GM23248 (cell line): Measurements from ENCODE around the gene GSG1L. TPM values are rescaled to one million over a fixed set of nuclear protein-coding genes. Genes with fewer than 3 reads are reported as not detected.

Source experiments
- DNase-seq: peaks from one replicate; pipeline ENCODE4 v3.0.0-alpha.2; 2015
- H2AFZ ChIP-seq: fragments of 200-600 bp; sonication (generic); 2 replicates; pipeline ENCODE4 v1.6.1; 2016; ENCODE audit warnings: antibody characterized with exemption
- H3F3A ChIP-seq: fragments of 200-600 bp; sonication (generic); 2 replicates; pipeline ENCODE4 v1.6.1; 2016; ENCODE audit warnings: mild to moderate bottlenecking, antibody characterized with exemption, mixed run types; ENCODE audit not compliant: insufficient read depth
- H3K27ac ChIP-seq: fragments of 200-600 bp; sonication (generic); 2 replicates; pipeline ENCODE4 v1.5.1; 2016; ENCODE audit warnings: mild to moderate bottlenecking
- H3K27me3 ChIP-seq: fragments of 200-600 bp; sonication (generic); replicated peaks from 2 replicates; pipeline ENCODE4 v1.6.1; 2016; ENCODE audit warnings: mild to moderate bottlenecking; ENCODE audit not compliant: insufficient read depth
- H3K36me3 ChIP-seq: fragments of 200-600 bp; sonication (generic); 2 replicates; pipeline ENCODE4 v1.6.1; 2016; ENCODE audit warnings: low read depth, mild to moderate bottlenecking
- H3K4me1 ChIP-seq: fragments of 200-600 bp; sonication (generic); 2 replicates; pipeline ENCODE4 v1.6.1; 2016; ENCODE audit warnings: mild to moderate bottlenecking; ENCODE audit not compliant: insufficient read depth
- H3K4me2 ChIP-seq: fragments of 200-600 bp; sonication (generic); one replicate; pipeline ENCODE4 v1.6.1; 2016; ENCODE audit warnings: mild to moderate bottlenecking; ENCODE audit not compliant: unreplicated experiment
- H3K4me3 ChIP-seq: fragments of 200-600 bp; sonication (generic); 2 replicates; pipeline ENCODE4 v1.5.1; 2016; ENCODE audit warnings: mild to moderate bottlenecking
- H3K79me2 ChIP-seq: fragments of 200-600 bp; sonication (generic); 2 replicates; pipeline ENCODE4 v1.6.1; 2016; ENCODE audit warnings: mild to moderate bottlenecking; ENCODE audit not compliant: insufficient read depth
- H3K9ac ChIP-seq: fragments of 200-600 bp; sonication (generic); 2 replicates; pipeline ENCODE4 v1.6.1; 2016; ENCODE audit warnings: mild to moderate bottlenecking
- H3K9me2 ChIP-seq: fragments of 200-600 bp; sonication (generic); 2 replicates; pipeline ENCODE4 v1.6.1; 2016; ENCODE audit warnings: mixed run types, mild to moderate bottlenecking, moderate library complexity; ENCODE audit not compliant: insufficient read depth
- H3K9me3 ChIP-seq: fragments of 200-600 bp; sonication (generic); one replicate; pipeline ENCODE4 v1.6.1; 2017; ENCODE audit warnings: low read depth
- H4K20me1 ChIP-seq: fragments of 200-600 bp; sonication (generic); 2 replicates; pipeline ENCODE4 v1.6.0; 2016; ENCODE audit not compliant: insufficient read depth
- EZH2 ChIP-seq: fragments of 200-600 bp; sonication (generic); IDR thresholded peaks from 2 replicates; pipeline ENCODE4 v1.6.1; 2018; ENCODE audit warnings: antibody characterized with exemption, mild to moderate bottlenecking; ENCODE audit not compliant: insufficient read depth, poor library complexity, severe bottlenecking
- EZH2phosphoT487 ChIP-seq: fragments of 200-600 bp; sonication (generic); IDR thresholded peaks from 2 replicates; pipeline ENCODE4 v1.6.1; 2018; ENCODE audit warnings: antibody characterized with exemption, moderate library complexity, mild to moderate bottlenecking, low read depth; ENCODE audit not compliant: insufficient read depth
- whole genome bisulfite sequencing, 2 experiments: methylation state at CpG; one replicate each; pipeline ENCODE4 v1.1.6; 2015 to 2017; ENCODE audit warnings: low lambda C conversion rate in 2 of 2, low coverage in 1 of 2; ENCODE audit errors: missing lambda C conversion rate in 2 of 2; 5-methylcytosine and 5-hydroxymethylcytosine counted together
- in situ Hi-C: fragments of 300-500 bp; cut with MboI; formaldehyde crosslinking; loops from 2 replicates; pipeline ENCODE4 v1.15.0; 2020
- polyA plus RNA-seq: library from polyadenylated mRNA; unstranded; fragments of >200 nt; fragmentation: Nextera tagmentation; extraction: Ambion mirVana; gene quantifications from 2 replicates; pipeline ENCODE4 v1.2.1, GENCODE V29; 2016
- total RNA-seq: library from RNA; depleted of rRNA; stranded (reverse); fragments of >200 nt; shearing (Covaris generic); gene quantifications from 2 replicates; pipeline ENCODE4 v1.2.3, GENCODE V29; 2014

The GSG1L gene
- total and polyA plus RNA-seq, 2 experiments from 2014 or later = not detected

- H3K27ac ChIP-seq = no peak overlapping the region
- no peak overlapping the region for H3K9ac ChIP-seq
- no peak overlapping the region for H3K4me3 ChIP-seq
- H3K36me3 ChIP-seq = no peaks in the 10 kb centered on the region
- TF ChIP-seq EZH2 (no peak), EZH2phosphoT487 (no peak)
- no peak overlapping the region for H2AFZ ChIP-seq
- no peaks in the 10 kb centered on the region for H3K4me1 ChIP-seq
- no peak overlapping the region for H3K4me2 ChIP-seq
- no peaks in the 10 kb centered on the region for H4K20me1 ChIP-seq
- in situ Hi-C loops = no loop called here
- H3K9me3 ChIP-seq = no peaks in the 10 kb centered on the region
- no peaks in the 10 kb centered on the region for H3K79me2 ChIP-seq
- H3F3A ChIP-seq = no peaks in the 10 kb centered on the region
- WGBS, 2 experiments = 0% methylated on average over 1 of the region's 1 CpG
- H3K9me2 ChIP-seq = no peaks in the 10 kb centered on the region
- no peak for DNase-seq
- H3K27me3 ChIP-seq = no peaks in the 10 kb centered on the region; the same call in none of the 2 replicates
Observed at GRCh38 chr16:27907457-27907972, 156.0 kb downstream of the GSG1L start.

DNA sequence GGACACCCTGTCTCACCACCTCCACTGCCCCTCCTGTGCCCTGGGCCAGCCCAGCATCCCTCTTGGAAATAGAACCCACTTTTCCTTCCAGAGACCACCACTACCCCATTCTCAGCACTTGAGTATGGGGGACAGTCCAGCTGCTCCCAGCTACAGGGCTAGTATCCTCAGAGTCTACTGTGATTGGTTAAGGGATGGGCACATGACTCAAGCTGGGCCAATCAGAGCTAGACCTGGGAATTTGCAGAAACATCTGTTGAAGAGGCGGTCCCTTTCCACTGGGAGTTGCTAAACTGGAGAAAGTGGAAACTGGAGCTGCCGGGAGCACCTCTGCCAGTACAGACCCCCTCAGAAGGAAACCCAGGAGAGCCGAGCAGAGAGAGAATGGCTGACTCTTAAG lies 156.6 kb downstream of the GSG1L start:
- H3K79me2 ChIP-seq = no peaks in the 10 kb centered on the region
- no peak overlapping the region for H3K4me2 ChIP-seq
- H3K9me2 ChIP-seq = no peaks in the 10 kb centered on the region
- no peaks in the 10 kb centered on the region for H3K4me1 ChIP-seq
- H3K27me3 ChIP-seq = no peaks in the 10 kb centered on the region; the same call in none of the 2 replicates
- no peaks in the 10 kb centered on the region for H3K9me3 ChIP-seq
- in situ Hi-C loops = no loop called here
- H2AFZ ChIP-seq = no peak overlapping the region
- WGBS, 2 experiments = 53 to 56% methylated on average over 3 of the region's 3 CpGs
- no peak overlapping the region for H3K27ac ChIP-seq
- no peaks in the 10 kb centered on the region for H3F3A ChIP-seq
- no peaks in the 10 kb centered on the region for H3K36me3 ChIP-seq
- TF ChIP-seq EZH2phosphoT487 (no peak), EZH2 (no peak)
- H4K20me1 ChIP-seq = no peaks in the 10 kb centered on the region
- H3K9ac ChIP-seq = no peak overlapping the region
- H3K4me3 ChIP-seq = no peak overlapping the region
- no peak for DNase-seq

- TF ChIP-seq EZH2phosphoT487 (no peak), EZH2 (no peak)
- Histone ChIP-seq H3F3A (no peaks in the 10 kb centered on the region), H4K20me1 (no peaks in the 10 kb centered on the region), H3K27me3 (no peaks in the 10 kb centered on the region; the same call in none of the 2 replicates), H3K36me3 (no peaks in the 10 kb centered on the region), H3K4me2 (no peak overlapping the region), H3K27ac (no peak overlapping the region), H3K9me3 (no peaks in the 10 kb centered on the region), H3K9ac (no peak overlapping the region), H3K4me3 (no peak overlapping the region), H3K79me2 (no peaks in the 10 kb centered on the region), H3K4me1 (no peaks in the 10 kb centered on the region), H2AFZ (no peak overlapping the region), H3K9me2 (no peaks in the 10 kb centered on the region)
- no peak for DNase-seq
- 41 to 44% methylated on average over 10 to 12 of the region's 12 CpGs for WGBS, 2 experiments
- in situ Hi-C loops = no loop called here
Observed at GRCh38 chr16:27903046-27903655, 160.4 kb downstream of the GSG1L start.

GRCh38 chr16:27902551-27902950 lies 161.0 kb downstream of the GSG1L start:
- in situ Hi-C loops = no loop called here
- Histone ChIP-seq H2AFZ (no peak overlapping the region), H3F3A (no peaks in the 10 kb centered on the region), H3K27me3 (no peaks in the 10 kb centered on the region; the same call in none of the 2 replicates), H3K4me3 (no peak overlapping the region), H4K20me1 (no peaks in the 10 kb centered on the region), H3K9me2 (no peaks in the 10 kb centered on the region), H3K9me3 (no peaks in the 10 kb centered on the region), H3K4me1 (no peaks in the 10 kb centered on the region), H3K9ac (no peak overlapping the region), H3K36me3 (no peaks in the 10 kb centered on the region), H3K27ac (no peak overlapping the region), H3K79me2 (no peaks in the 10 kb centered on the region), H3K4me2 (no peak overlapping the region)
- TF ChIP-seq EZH2phosphoT487 (no peak), EZH2 (no peak)
- no peak for DNase-seq
- WGBS, 2 experiments = 51 to 61% methylated on average over 7 to 8 of the region's 8 CpGs
